ENCODE measurements around the gene ZNHIT3. TPM values are rescaled to one million over a fixed set of nuclear protein-coding genes. Genes with fewer than 3 reads are reported as not detected.

ZNHIT3 gene
- total and polyA plus RNA-seq, 4 donors, result 8.1 to 24.2 (median 19.1) TPM

DNA sequence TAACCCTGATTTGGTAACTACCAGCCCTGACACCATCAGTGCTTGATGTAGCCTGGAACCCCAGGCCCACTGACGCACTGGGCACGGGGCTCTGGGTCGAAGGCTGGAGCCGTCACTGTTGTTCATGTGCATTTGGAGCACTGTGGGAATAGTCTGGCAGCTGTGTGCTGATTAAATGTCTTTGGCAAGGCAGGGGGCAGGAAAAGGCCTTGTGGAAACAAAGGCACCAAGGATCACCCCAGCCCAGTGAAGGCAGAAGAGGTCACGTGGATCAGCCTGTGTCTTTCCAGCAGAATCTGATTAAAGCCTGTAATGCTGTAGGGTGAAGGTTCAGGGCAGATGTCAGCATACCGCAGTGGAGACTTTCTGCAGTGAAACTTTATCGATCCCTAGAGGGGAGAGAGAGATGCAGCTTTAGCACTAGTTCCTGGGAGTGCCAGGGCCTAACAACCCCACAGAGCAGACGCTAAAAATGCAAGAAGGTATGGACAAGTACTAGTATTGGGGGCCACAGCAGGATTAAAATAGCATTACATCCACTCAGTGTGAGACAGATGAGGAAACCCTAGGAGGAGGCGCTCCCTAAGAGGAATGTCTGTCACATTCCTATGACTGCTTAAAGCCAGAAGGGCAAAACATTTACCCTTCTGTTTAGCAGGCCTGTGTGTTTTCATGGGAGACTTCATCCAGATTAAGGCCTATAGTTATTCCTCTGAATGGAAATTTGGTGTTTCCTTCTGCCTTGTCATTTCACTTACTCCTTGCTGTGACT lies 9.7 kb downstream of the ZNHIT3 start:
- Histone ChIP-seq H3K36me3 (ENCODE audit: control insufficient read depth in 4 of 4, insufficient read depth in 3 of 4, low read depth in 1 of 4, low read length in 3 of 4) (peaks cover 2 to 66% (median 45%) of the 10 kb centered on the region in 4 donors), H3K9ac (ENCODE audit: low read depth in 1 of 2, low read length in 2 of 2) (no peak overlapping the region), H3K9me3 (ENCODE audit: control insufficient read depth in 4 of 4, low read length in 3 of 4) (no peaks in the 10 kb centered on the region), H3K4me1 (ENCODE audit: control insufficient read depth in 4 of 4, insufficient read depth in 4 of 4, low read length in 3 of 4) (peaks cover 0 to 14% (median 12%) of the 10 kb centered on the region in 4 donors), H3K4me3 (ENCODE audit: low read depth in 1 of 3, low read length in 3 of 3) (no peak overlapping the region), H3K27ac (ENCODE audit: low read depth in 1 of 2, low read length in 2 of 2) (no peak overlapping the region), H3K27me3 (ENCODE audit: control insufficient read depth in 4 of 4, insufficient read depth in 4 of 4, low read length in 3 of 4) (no peaks in the 10 kb centered on the region)
- no peak for DNase-seq (ENCODE audit: low spot score)
- TF ChIP-seq RXRA (IDR thresholded peaks at IDR 0.05) (no peak), GABPA (IDR thresholded peaks at IDR 0.05 in 1 of 2, conservative IDR thresholded peaks at IDR 0.05 in 1 of 2) (no peak), FOXA1 (IDR thresholded peaks at IDR 0.05) (no peak), JUND (IDR thresholded peaks at IDR 0.05) (no peak), HNF4A (conservative IDR thresholded peaks at IDR 0.05) (no peak), SP1 (IDR thresholded peaks at IDR 0.05) (no peak), YY1 (IDR thresholded peaks at IDR 0.05) (no peak), FOXA2 (IDR thresholded peaks at IDR 0.05) (no peak), EGR1 (IDR thresholded peaks at IDR 0.05; ENCODE audit: low read depth in 2 of 2) (no peak), TAF1 (conservative IDR thresholded peaks at IDR 0.05) (no peak)
- TF ChIP-seq, protein P1, sequence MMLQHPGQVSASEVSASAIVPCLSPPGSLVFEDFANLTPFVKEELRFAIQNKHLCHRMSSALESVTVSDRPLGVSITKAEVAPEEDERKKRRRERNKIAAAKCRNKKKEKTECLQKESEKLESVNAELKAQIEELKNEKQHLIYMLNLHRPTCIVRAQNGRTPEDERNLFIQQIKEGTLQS (IDR thresholded peaks at IDR 0.05), result no peak
- TF ChIP-seq, protein P2, sequence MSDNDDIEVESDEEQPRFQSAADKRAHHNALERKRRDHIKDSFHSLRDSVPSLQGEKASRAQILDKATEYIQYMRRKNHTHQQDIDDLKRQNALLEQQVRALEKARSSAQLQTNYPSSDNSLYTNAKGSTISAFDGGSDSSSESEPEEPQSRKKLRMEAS (IDR thresholded peaks at IDR 0.05), result no peak
- WGBS, result 89% methylated on average over 9 of the region's 9 CpGs

DNA sequence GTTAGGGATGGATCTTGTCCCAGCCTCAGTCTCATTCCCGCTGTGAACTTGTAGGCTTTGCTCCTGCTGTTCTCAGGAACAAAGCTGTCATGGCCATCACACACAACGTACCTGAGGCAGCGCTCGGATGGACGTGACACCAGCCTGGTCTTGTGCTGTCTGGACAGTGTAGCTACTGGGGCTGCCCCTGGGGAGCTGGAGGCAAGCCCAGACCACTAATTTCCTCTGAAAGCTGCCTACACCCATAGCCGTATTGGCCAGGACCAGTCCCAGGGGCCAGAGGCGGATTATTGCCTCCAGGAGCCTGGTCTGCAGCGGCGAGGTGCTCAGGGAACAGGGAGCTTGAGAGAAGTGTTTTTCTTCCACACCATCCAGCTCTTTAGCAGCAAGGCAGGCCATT lies 11.7 kb downstream of the ZNHIT3 start:
- H3K27me3 ChIP-seq (ENCODE audit: control insufficient read depth in 4 of 4, insufficient read depth in 4 of 4, low read length in 3 of 4), result no peaks in the 10 kb centered on the region
- 95% methylated on average over 9 of the region's 9 CpGs for WGBS
- no peak overlapping the region for H3K27ac ChIP-seq (ENCODE audit: low read depth in 1 of 2, low read length in 2 of 2)
- TF ChIP-seq SP1 (IDR thresholded peaks at IDR 0.05) (no peak), EGR1 (IDR thresholded peaks at IDR 0.05; ENCODE audit: low read depth in 2 of 2) (no peak), TAF1 (conservative IDR thresholded peaks at IDR 0.05) (no peak), FOXA2 (IDR thresholded peaks at IDR 0.05) (no peak), HNF4G (IDR thresholded peaks at IDR 0.05) (no peak), NR2F2 (IDR thresholded peaks at IDR 0.05) (no peak), FOXA1 (IDR thresholded peaks at IDR 0.05) (no peak), YY1 (IDR thresholded peaks at IDR 0.05) (no peak), GABPA (IDR thresholded peaks at IDR 0.05 in 1 of 2, conservative IDR thresholded peaks at IDR 0.05 in 1 of 2) (no peak), RXRA (IDR thresholded peaks at IDR 0.05) (no peak), RAD21 (IDR thresholded peaks at IDR 0.05) (no peak)
- TF ChIP-seq, protein P2 (IDR thresholded peaks at IDR 0.05), result no peak
- TF ChIP-seq, protein P3, sequence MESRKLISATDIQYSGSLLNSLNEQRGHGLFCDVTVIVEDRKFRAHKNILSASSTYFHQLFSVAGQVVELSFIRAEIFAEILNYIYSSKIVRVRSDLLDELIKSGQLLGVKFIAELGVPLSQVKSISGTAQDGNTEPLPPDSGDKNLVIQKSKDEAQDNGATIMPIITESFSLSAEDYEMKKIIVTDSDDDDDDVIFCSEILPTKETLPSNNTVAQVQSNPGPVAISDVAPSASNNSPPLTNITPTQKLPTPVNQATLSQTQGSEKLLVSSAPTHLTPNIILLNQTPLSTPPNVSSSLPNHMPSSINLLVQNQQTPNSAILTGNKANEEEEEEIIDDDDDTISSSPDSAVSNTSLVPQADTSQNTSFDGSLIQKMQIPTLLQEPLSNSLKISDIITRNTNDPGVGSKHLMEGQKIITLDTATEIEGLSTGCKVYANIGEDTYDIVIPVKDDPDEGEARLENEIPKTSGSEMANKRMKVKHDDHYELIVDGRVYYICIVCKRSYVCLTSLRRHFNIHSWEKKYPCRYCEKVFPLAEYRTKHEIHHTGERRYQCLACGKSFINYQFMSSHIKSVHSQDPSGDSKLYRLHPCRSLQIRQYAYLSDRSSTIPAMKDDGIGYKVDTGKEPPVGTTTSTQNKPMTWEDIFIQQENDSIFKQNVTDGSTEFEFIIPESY (IDR thresholded peaks at IDR 0.05), result no peak
- TF ChIP-seq, protein P1 (IDR thresholded peaks at IDR 0.05), result no peak
- TF ChIP-seq, protein P4, sequence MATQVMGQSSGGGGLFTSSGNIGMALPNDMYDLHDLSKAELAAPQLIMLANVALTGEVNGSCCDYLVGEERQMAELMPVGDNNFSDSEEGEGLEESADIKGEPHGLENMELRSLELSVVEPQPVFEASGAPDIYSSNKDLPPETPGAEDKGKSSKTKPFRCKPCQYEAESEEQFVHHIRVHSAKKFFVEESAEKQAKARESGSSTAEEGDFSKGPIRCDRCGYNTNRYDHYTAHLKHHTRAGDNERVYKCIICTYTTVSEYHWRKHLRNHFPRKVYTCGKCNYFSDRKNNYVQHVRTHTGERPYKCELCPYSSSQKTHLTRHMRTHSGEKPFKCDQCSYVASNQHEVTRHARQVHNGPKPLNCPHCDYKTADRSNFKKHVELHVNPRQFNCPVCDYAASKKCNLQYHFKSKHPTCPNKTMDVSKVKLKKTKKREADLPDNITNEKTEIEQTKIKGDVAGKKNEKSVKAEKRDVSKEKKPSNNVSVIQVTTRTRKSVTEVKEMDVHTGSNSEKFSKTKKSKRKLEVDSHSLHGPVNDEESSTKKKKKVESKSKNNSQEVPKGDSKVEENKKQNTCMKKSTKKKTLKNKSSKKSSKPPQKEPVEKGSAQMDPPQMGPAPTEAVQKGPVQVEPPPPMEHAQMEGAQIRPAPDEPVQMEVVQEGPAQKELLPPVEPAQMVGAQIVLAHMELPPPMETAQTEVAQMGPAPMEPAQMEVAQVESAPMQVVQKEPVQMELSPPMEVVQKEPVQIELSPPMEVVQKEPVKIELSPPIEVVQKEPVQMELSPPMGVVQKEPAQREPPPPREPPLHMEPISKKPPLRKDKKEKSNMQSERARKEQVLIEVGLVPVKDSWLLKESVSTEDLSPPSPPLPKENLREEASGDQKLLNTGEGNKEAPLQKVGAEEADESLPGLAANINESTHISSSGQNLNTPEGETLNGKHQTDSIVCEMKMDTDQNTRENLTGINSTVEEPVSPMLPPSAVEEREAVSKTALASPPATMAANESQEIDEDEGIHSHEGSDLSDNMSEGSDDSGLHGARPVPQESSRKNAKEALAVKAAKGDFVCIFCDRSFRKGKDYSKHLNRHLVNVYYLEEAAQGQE (IDR thresholded peaks at IDR 0.05), result no peak
- no peak for DNase-seq (ENCODE audit: low spot score)
- H3K4me1 ChIP-seq (ENCODE audit: control insufficient read depth in 4 of 4, insufficient read depth in 4 of 4, low read length in 3 of 4), result peaks cover 0 to 14% (median 12%) of the 10 kb centered on the region in 4 donors
- H3K36me3 ChIP-seq (ENCODE audit: control insufficient read depth in 4 of 4, insufficient read depth in 3 of 4, low read depth in 1 of 4, low read length in 3 of 4), result peaks cover 0 to 62% (median 35%) of the 10 kb centered on the region in 4 donors
- H3K9me3 ChIP-seq (ENCODE audit: control insufficient read depth in 4 of 4, low read length in 3 of 4), result no peaks in the 10 kb centered on the region
- H3K9ac ChIP-seq (ENCODE audit: low read depth in 1 of 2, low read length in 2 of 2), result no peak overlapping the region
- no peak overlapping the region for H3K4me3 ChIP-seq (ENCODE audit: low read depth in 1 of 3, low read length in 3 of 3)
